ENCODE data around the gene PLXDC1.
"Not testable (repeated sequence)": the region's sequence is repeated elsewhere in the genome, so short reads cannot be mapped to it uniquely, and the experiment has no call there.

The PLXDC1 gene

GRCh38 chr17:39125143-39125875 lies 26.1 kb downstream of the PLXDC1 start:
- no peak for DNase-seq (ENCODE audit: low spot score)

- DNase-seq (ENCODE audit: low spot score) = no peak
Observed at GRCh38 chr17:39123627-39124026, 27.8 kb downstream of the PLXDC1 start.

GRCh38 chr17:39122991-39123390 lies 28.4 kb downstream of the PLXDC1 start:
- no peak for DNase-seq (ENCODE audit: low spot score)

- DNase-seq (ENCODE audit: low spot score) = not testable (repeated sequence)
Observed at GRCh38 chr17:39121919-39122318, 29.5 kb downstream of the PLXDC1 start.

GRCh38 chr17:39118674-39119419 lies 32.6 kb downstream of the PLXDC1 start:
- DNase-seq (ENCODE audit: low spot score) = no peak

- no peak for DNase-seq (ENCODE audit: low spot score)
Observed at GRCh38 chr17:39116224-39116623, 35.2 kb downstream of the PLXDC1 start.

GRCh38 chr17:39115135-39115534 lies 36.3 kb downstream of the PLXDC1 start:
- DNase-seq (ENCODE audit: low spot score) = peak; percentile 79

GRCh38 chr17:39114723-39115122 lies 36.7 kb downstream of the PLXDC1 start:
- DNase-seq (ENCODE audit: low spot score) = peak; percentile 79

- no peak for DNase-seq (ENCODE audit: low spot score)
Observed at GRCh38 chr17:39113871-39114270, 37.6 kb downstream of the PLXDC1 start.

GRCh38 chr17:39110435-39111136 lies 40.9 kb downstream of the PLXDC1 start:
- DNase-seq (ENCODE audit: low spot score) = no peak

- no peak for DNase-seq (ENCODE audit: low spot score)
Observed at GRCh38 chr17:39108461-39109375, 42.7 kb downstream of the PLXDC1 start.

- DNase-seq (ENCODE audit: low spot score) = no peak
Observed at GRCh38 chr17:39107973-39108372, 43.5 kb downstream of the PLXDC1 start.

GRCh38 chr17:39107155-39107554 lies 44.3 kb downstream of the PLXDC1 start:
- DNase-seq (ENCODE audit: low spot score) = no peak

GRCh38 chr17:39105705-39106104 lies 45.7 kb downstream of the PLXDC1 start:
- no peak for DNase-seq (ENCODE audit: low spot score)

GRCh38 chr17:39104657-39105056 lies 46.8 kb downstream of the PLXDC1 start:
- DNase-seq (ENCODE audit: low spot score) = no peak

- no peak for DNase-seq (ENCODE audit: low spot score)
Observed at GRCh38 chr17:39104046-39104445, 47.4 kb downstream of the PLXDC1 start.

GRCh38 chr17:39101091-39101490 lies 50.3 kb downstream of the PLXDC1 start:
- no peak for DNase-seq (ENCODE audit: low spot score)

- no peak for DNase-seq (ENCODE audit: low spot score)
Observed at GRCh38 chr17:39100530-39100929, 50.9 kb downstream of the PLXDC1 start.

- no peak for DNase-seq (ENCODE audit: low spot score)
Observed at GRCh38 chr17:39099663-39100286, 51.7 kb downstream of the PLXDC1 start.

- no peak for DNase-seq (ENCODE audit: low spot score)
Observed at GRCh38 chr17:39098588-39098987, 52.8 kb downstream of the PLXDC1 start.

- DNase-seq (ENCODE audit: low spot score) = no peak
Observed at GRCh38 chr17:39097537-39097936, 53.9 kb downstream of the PLXDC1 start.

Data from AG20443 (cell line).